HepG2 (cell line): ENCODE measurements around the gene MDP1. TPM values are rescaled to one million over a fixed set of nuclear protein-coding genes. Genes with fewer than 3 reads are reported as not detected.

Source experiments
- ATAC-seq: fragments of 200-7000 bp; cut with Tn5 transposase; 3 replicates; pipeline ENCODE4 v1.9.1; 2020; ENCODE audit warnings: mild to moderate bottlenecking, moderate library complexity
- BruUV-seq: library from RNA; stranded (reverse); fragments of 400-500 nt; replicated peaks from 2 replicates; lab custom pipeline; 2021; lab: Mats Ljungman, UMichigan
- CTCF ChIA-PET: fragments of 300-600 bp; formaldehyde crosslinking; extraction: SDS; loops from one replicate; lab custom pipeline; 2021; ENCODE audit warnings: low total read pairs, inconsistent platforms, low intra/inter-chr PET ratio; lab: Yijun Ruan, JAX
- POLR2A ChIA-PET: fragments of 350-600 bp; sonication (Branson Sonifier 250); formaldehyde crosslinking; loops from one replicate; lab custom pipeline; 2020; ENCODE audit warnings: antibody characterized with exemption, inconsistent platforms; lab: Yijun Ruan, JAX
- DNase-seq: peaks from one replicate; pipeline ENCODE4 v3.0.0-alpha.2; 2015; ENCODE audit warnings: low spot score
- FAIRE-seq: peaks from 3 replicates; lab custom pipeline; 2011; peaks lifted over from hg19 to GRCh38; lab: Jason Lieb, UNC
- H2AFZ ChIP-seq: one replicate; pipeline ENCODE4 v1.6.1; 2011; ENCODE audit warnings: low read length, inconsistent platforms
- H3K27ac ChIP-seq: fragments of 300-600 bp; 3 replicates; pipeline ENCODE4 v1.8.0; 2011; ENCODE audit warnings: mixed run types, mild to moderate bottlenecking, mixed read lengths, low read length, inconsistent platforms; ENCODE audit not compliant: insufficient read depth; ENCODE audit errors: extremely low read length
- H3K27me3 ChIP-seq, 2 experiments: fragments of 200-600 bp in 1 of 2; 2 replicates in 1 of 2; 3 replicates in 1 of 2; pipeline versions ENCODE4 v1.6.0 to v1.8.0; 2011; ENCODE audit warnings: low read length in 2 of 2, mild to moderate bottlenecking in 2 of 2, moderate library complexity in 2 of 2, inconsistent platforms in 1 of 2; ENCODE audit not compliant: insufficient read depth in 2 of 2, control insufficient read depth in 1 of 2
- H3K36me3 ChIP-seq, 2 experiments: fragments of 200-600 bp in 1 of 2; replicated peaks in 1 of 2; 2 replicates in 1 of 2; 3 replicates in 1 of 2; pipeline versions ENCODE4 v1.5.1 to v1.8.0; 2011; ENCODE audit warnings: low read length in 2 of 2, inconsistent platforms in 1 of 2; ENCODE audit not compliant: insufficient read depth in 2 of 2, control insufficient read depth in 1 of 2
- H3K4me1 ChIP-seq: 2 replicates; pipeline ENCODE4 v1.5.1; 2012; ENCODE audit warnings: low read length, inconsistent platforms; ENCODE audit not compliant: insufficient read depth
- H3K4me2 ChIP-seq: 2 replicates; pipeline ENCODE4 v1.6.0; 2011; ENCODE audit warnings: low read depth, low read length, inconsistent platforms
- H3K4me3 ChIP-seq, 3 experiments: fragments of 200-600 bp in 1 of 3; sonication (generic), shearing (Covaris generic) in 1 of 3; replicated peaks in 1 of 3; 2 replicates each; pipeline ENCODE4 v1.5.1; 2011 to 2016; ENCODE audit warnings: low read length in 3 of 3, inconsistent platforms in 2 of 3, low read depth in 2 of 3, mild to moderate bottlenecking in 2 of 3, control low read depth in 1 of 3, mixed read lengths in 1 of 3; ENCODE audit not compliant: insufficient read depth in 1 of 3
- H3K79me2 ChIP-seq: one replicate; pipeline ENCODE4 v1.6.1; 2011; ENCODE audit warnings: low read length, inconsistent platforms; ENCODE audit not compliant: insufficient read depth
- H3K9ac ChIP-seq: 2 replicates; pipeline ENCODE4 v1.6.0; 2011; ENCODE audit warnings: mild to moderate bottlenecking, low read depth, low read length, inconsistent platforms; ENCODE audit not compliant: insufficient read depth
- H3K9me3 ChIP-seq: 2 replicates; pipeline ENCODE4 v1.5.1; 2012; ENCODE audit warnings: mild to moderate bottlenecking, low read length
- H4K20me1 ChIP-seq: 2 replicates; pipeline ENCODE4 v1.6.0; 2011; ENCODE audit warnings: inconsistent platforms, mild to moderate bottlenecking, low read length, moderate library complexity; ENCODE audit not compliant: insufficient read depth
- FOXK1 ChIP-seq: sonication (generic); formaldehyde crosslinking; IDR thresholded peaks from 2 replicates; pipeline ENCODE4 v1.4.0; 2020; ENCODE audit warnings: low read depth, missing genetic modification reagents, borderline replicate concordance
- FOXM1 ChIP-seq: sonication (generic); formaldehyde crosslinking; IDR thresholded peaks from 2 replicates; pipeline ENCODE4 v1.5.0; 2020; ENCODE audit warnings: missing genetic modification reagents
- HMGA1 ChIP-seq: sonication (generic); formaldehyde crosslinking; conservative IDR thresholded peaks from 2 replicates; pipeline ENCODE4 v1.4.0; 2020; ENCODE audit warnings: missing genetic modification reagents
- MXD4 ChIP-seq: IDR thresholded peaks from 2 replicates; pipeline ENCODE4 v1.6.1; 2016; ENCODE audit warnings: mild to moderate bottlenecking, missing biosample characterization, missing genetic modification reagents
- NONO ChIP-seq, 2 experiments: fragments of 450-650 bp in 1 of 2; sonication (generic) in 1 of 2; formaldehyde crosslinking in 1 of 2; IDR thresholded peaks in 1 of 2; conservative IDR thresholded peaks in 1 of 2; 2 replicates each; pipeline versions ENCODE4 v1.6.1 to v1.8.0; 2017 to 2022; ENCODE audit warnings: mild to moderate bottlenecking in 1 of 2, missing genetic modification reagents in 1 of 2, moderate library complexity in 1 of 2
- PITX1 ChIP-seq: sonication (generic); formaldehyde crosslinking; IDR thresholded peaks from 2 replicates; pipeline ENCODE4 v1.5.1; 2020; ENCODE audit warnings: mild to moderate bottlenecking, missing genetic modification reagents
- PPARG ChIP-seq: conservative IDR thresholded peaks from 2 replicates; pipeline ENCODE4 v1.6.1; 2016; ENCODE audit warnings: missing biosample characterization, missing genetic modification reagents
- SNAPC4 ChIP-seq: sonication (generic); formaldehyde crosslinking; IDR thresholded peaks from 2 replicates; pipeline ENCODE4 v1.4.0; 2020; ENCODE audit warnings: mild to moderate bottlenecking, missing genetic modification reagents
- ZFY ChIP-seq: sonication (generic); formaldehyde crosslinking; IDR thresholded peaks from 2 replicates; pipeline ENCODE4 v1.4.0; 2020; ENCODE audit warnings: missing genetic modification reagents
- ZNF569 ChIP-seq: sonication (generic); formaldehyde crosslinking; IDR thresholded peaks from 2 replicates; pipeline ENCODE4 v1.5.0; 2020; ENCODE audit warnings: mild to moderate bottlenecking, missing genetic modification reagents, moderate library complexity, borderline replicate concordance
- ZNF740 ChIP-seq: sonication (generic); formaldehyde crosslinking; IDR thresholded peaks from 2 replicates; pipeline ENCODE4 v1.4.0; 2020; ENCODE audit warnings: missing genetic modification reagents
- ZSCAN20 ChIP-seq: sonication (generic); formaldehyde crosslinking; IDR thresholded peaks from 2 replicates; pipeline ENCODE4 v1.4.0; 2020; ENCODE audit warnings: missing genetic modification reagents, mild to moderate bottlenecking, borderline replicate concordance
- WGBS: methylation state at CpG from one replicate; pipeline ENCODE4 v1.1.6; 2017; ENCODE audit warnings: low lambda C conversion rate; 5-methylcytosine and 5-hydroxymethylcytosine counted together
- in situ Hi-C: cut with HindIII; loops from 2 replicates; pipeline ENCODE4 v1.10.0; 2017; ENCODE audit warnings: low pct_unique_long_range_greater_than_20kb; ENCODE audit not compliant: extremely low pct_ligation_motif_present
- intact Hi-C: fragments of 100-400 bp; cut with micrococcal nuclease; formaldehyde crosslinking; loops from one replicate; pipeline ENCODE4 v1.10.0; 2022; ENCODE audit not compliant: unreplicated experiment
- polyA plus RNA-seq, 8 experiments: library from polyadenylated mRNA; depleted of rRNA in 3 of 8; stranded (reverse) in 7 of 8; unstranded in 1 of 8; fragments of >200 nt; fragmentation: Illumina TruSeq in 4 of 8; extraction: Trizol in 4 of 8; gene quantifications; 2 replicates each; pipeline versions ENCODE4 v1.2.1 to v1.2.3, GENCODE V29; 2011 to 2016; ENCODE audit warnings: low read depth in 4 of 8, missing spikeins in 1 of 8, mixed read lengths in 1 of 8; ENCODE audit not compliant: insufficient read depth in 1 of 8
- total RNA-seq, 5 experiments: library from RNA; depleted of rRNA; stranded (reverse); fragments of >200 nt; fragmentation: Illumina TruSeq; extraction: Trizol; gene quantifications; 2 replicates each; pipeline ENCODE4 v1.2.3, GENCODE V29; 2016; ENCODE audit warnings: low read depth in 1 of 5
- TF ChIP-seq, protein P1 (sequence below): sonication (generic); formaldehyde crosslinking; IDR thresholded peaks from 2 replicates; pipeline ENCODE4 v1.4.0; 2020; ENCODE audit warnings: mild to moderate bottlenecking, missing genetic modification reagents
- TF ChIP-seq, protein P2 (sequence below): sonication (generic); formaldehyde crosslinking; conservative IDR thresholded peaks from 2 replicates; pipeline ENCODE4 v1.8.1; 2023; ENCODE audit warnings: missing genetic modification reagents

Gene MDP1
- total and polyA plus RNA-seq, 2 of the 13 experiments (the other 11 are each of a cell fraction or from before 2014, with no cell fraction given) = 44.1 to 48.7 TPM

- peak; percentile 80 for ATAC-seq
- WGBS = 4% methylated on average over 35 of the region's 38 CpGs
- no peak; the same call in none of the 2 replicates for TF ChIP-seq SNAPC4
- TF ChIP-seq FOXM1 (CRISPR knock-in tag) = no peak
- TF ChIP-seq, protein P1, sequence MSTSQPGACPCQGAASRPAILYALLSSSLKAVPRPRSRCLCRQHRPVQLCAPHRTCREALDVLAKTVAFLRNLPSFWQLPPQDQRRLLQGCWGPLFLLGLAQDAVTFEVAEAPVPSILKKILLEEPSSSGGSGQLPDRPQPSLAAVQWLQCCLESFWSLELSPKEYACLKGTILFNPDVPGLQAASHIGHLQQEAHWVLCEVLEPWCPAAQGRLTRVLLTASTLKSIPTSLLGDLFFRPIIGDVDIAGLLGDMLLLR = peak; percentile 82
- peak; percentile 88 for TF ChIP-seq MXD4 (CRISPR knock-in tag)
- no peak for TF ChIP-seq ZNF569 (CRISPR knock-in tag)
- TF ChIP-seq ZFY = peak; percentile 98
- no peak for TF ChIP-seq PPARG
- TF ChIP-seq, protein P2, sequence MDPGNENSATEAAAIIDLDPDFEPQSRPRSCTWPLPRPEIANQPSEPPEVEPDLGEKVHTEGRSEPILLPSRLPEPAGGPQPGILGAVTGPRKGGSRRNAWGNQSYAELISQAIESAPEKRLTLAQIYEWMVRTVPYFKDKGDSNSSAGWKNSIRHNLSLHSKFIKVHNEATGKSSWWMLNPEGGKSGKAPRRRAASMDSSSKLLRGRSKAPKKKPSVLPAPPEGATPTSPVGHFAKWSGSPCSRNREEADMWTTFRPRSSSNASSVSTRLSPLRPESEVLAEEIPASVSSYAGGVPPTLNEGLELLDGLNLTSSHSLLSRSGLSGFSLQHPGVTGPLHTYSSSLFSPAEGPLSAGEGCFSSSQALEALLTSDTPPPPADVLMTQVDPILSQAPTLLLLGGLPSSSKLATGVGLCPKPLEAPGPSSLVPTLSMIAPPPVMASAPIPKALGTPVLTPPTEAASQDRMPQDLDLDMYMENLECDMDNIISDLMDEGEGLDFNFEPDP (CRISPR knock-in tag) = no peak
- TF ChIP-seq NONO (IDR thresholded peaks at IDR 0.05) = no peak
- TF ChIP-seq NONO (CRISPR knock-in tag; conservative IDR thresholded peaks at IDR 0.05) = peak; percentile 94
- no peak for TF ChIP-seq FOXK1 (CRISPR knock-in tag)
- TF ChIP-seq HMGA1 (CRISPR knock-in tag) = peak; percentile 98; the same call in 1 of the 2 replicates
- peak; percentile 86 for TF ChIP-seq PITX1 (CRISPR knock-in tag)
- TF ChIP-seq ZSCAN20 (CRISPR knock-in tag) = peak; percentile 74; the same call in 1 of the 2 replicates
- TF ChIP-seq ZNF740 (CRISPR knock-in tag) = peak; percentile 11; the same call in 1 of the 2 replicates
Observed at GRCh38 chr14:24232645-24233537, 17.0 kb upstream of the MDP1 start, which contains the start of gene GMPR2. GMPR2 (plus strand) TSS chr14:24232929; CDS start chr14:24233254, 325 bp downstream.

More at GRCh38 chr14:24232645-24233537, 17.0 kb upstream of the MDP1 start, which contains the start of gene GMPR2:
- Histone ChIP-seq H3K27me3 (peaks cover 0 to 4% of the 10 kb centered on the region in 2 experiments; a peak in 1 of 5 replicates), H3K4me2 (peak within 1 kb of the TSS; percentile 96), H3K4me3 (peak within 1 kb of the TSS; percentile 83 to 91 (median 85)), H3K79me2 (peaks cover 57% of the 10 kb centered on the region), H2AFZ (peak within 1 kb of the TSS; percentile 97), H3K9me3 (no peaks in the 10 kb centered on the region), H3K9ac (peak within 1 kb of the TSS; percentile 91), H3K4me1 (peaks cover 44% of the 10 kb centered on the region), H4K20me1 (peaks cover 7% of the 10 kb centered on the region; the same call in 1 of the 2 replicates), H3K27ac (peak within 1 kb of the TSS; percentile 84), H3K36me3 (peaks cover 22 to 45% of the 10 kb centered on the region in 2 experiments)
- POLR2A ChIA-PET = interaction anchor here (0.7 to 18.0 kb wide), 8 partner anchors 9 to 931 kb away, joined by 3 to 850 read pairs (median 14); partner anchors contain the start of genes CHMP4A, CIDEB, DHRS1 and LTB4R
- in situ Hi-C loops = no loop called here
- DNase-seq (no peak), FAIRE-seq (peak; percentile 86)
- CTCF ChIA-PET = interaction anchor here (2.6 kb wide), 1 partner anchor 17 kb away, joined by 7 read pairs; the partner anchor contains the start of gene MDP1
- TSS peak; percentile 70 for BruUV-seq
- intact Hi-C loops = loop anchor here (1.0 to 10.0 kb wide), 3 partner anchors 17 to 1192 kb away; partner anchors contain the start of genes IPO4 and MDP1
